Suprapubic skin (tissue), 4 donors: ENCODE data around the gene EIF4EBP2. TPM values are rescaled to one million over a fixed set of nuclear protein-coding genes. Genes with fewer than 3 reads are reported as not detected.

Source experiments
- DNase-seq, 2 donors: peaks; one replicate each; pipeline ENCODE4 v3.0.0-alpha.2; 2019; ENCODE audit warnings: low spot score in 2 of 2
- H3K27ac ChIP-seq: fragments of 200-600 bp; sonication (generic); one replicate; pipeline ENCODE4 v1.5.1; 2019
- H3K27me3 ChIP-seq: fragments of 200-600 bp; sonication (generic); one replicate; pipeline ENCODE4 v1.5.1; 2019
- H3K36me3 ChIP-seq: fragments of 200-600 bp; sonication (generic); one replicate; pipeline ENCODE4 v1.5.1; 2019
- H3K4me1 ChIP-seq: fragments of 200-600 bp; sonication (generic); one replicate; pipeline ENCODE4 v1.5.1; 2019
- H3K4me3 ChIP-seq: fragments of 200-600 bp; sonication (generic); one replicate; pipeline ENCODE4 v1.5.1; 2019; ENCODE audit warnings: mild to moderate bottlenecking
- H3K9me3 ChIP-seq: fragments of 200-600 bp; sonication (generic); one replicate; pipeline ENCODE4 v1.5.1; 2019
- CTCF ChIP-seq, 2 donors: fragments of 200-600 bp in 1 of 2; fragments of 450-650 bp in 1 of 2; sonication (generic) in 1 of 2; IDR thresholded peaks; one replicate each; pipeline ENCODE4 v1.5.1; 2016 to 2019; ENCODE audit warnings: antibody characterized with exemption in 2 of 2, mild to moderate bottlenecking in 1 of 2, moderate library complexity in 1 of 2
- EP300 ChIP-seq: sonication (generic); formaldehyde crosslinking; IDR thresholded peaks from one replicate; pipeline ENCODE4 v1.6.1; 2017; ENCODE audit warnings: antibody characterized with exemption
- POLR2A ChIP-seq, 2 donors: fragments of 450-650 bp; IDR thresholded peaks; one replicate each; pipeline ENCODE4 v1.6.1; 2017; ENCODE audit warnings: antibody characterized with exemption in 2 of 2, mild to moderate bottlenecking in 2 of 2, moderate library complexity in 2 of 2
- POLR2AphosphoS5 ChIP-seq, 3 donors: sonication (generic); formaldehyde crosslinking; IDR thresholded peaks; one replicate each; pipeline ENCODE4 v1.6.1; 2017; ENCODE audit warnings: antibody characterized with exemption in 3 of 3
- WGBS: methylation state at CpG from one replicate; pipeline ENCODE4 v1.1.5; 2018; 5-methylcytosine and 5-hydroxymethylcytosine counted together
- total RNA-seq, 4 donors: library from RNA; depleted of rRNA; stranded (reverse); fragments of >200 nt; gene quantifications; one replicate each; pipeline ENCODE4 v1.1.0, GENCODE V29; 2016

EIF4EBP2 gene
- total RNA-seq, 4 donors from 2014 or later = 71.7 to 91.6 (median 77.1) TPM

- H3K9me3 ChIP-seq = no peaks in the 10 kb centered on the region
- no peak overlapping the region for H3K4me3 ChIP-seq
- TF ChIP-seq EP300 = no peak
- no peak for TF ChIP-seq CTCF (IDR thresholded peaks at IDR 0.05)
- no peak for TF ChIP-seq POLR2A (IDR thresholded peaks at IDR 0.05)
- H3K4me1 ChIP-seq = no peaks in the 10 kb centered on the region
- no peaks in the 10 kb centered on the region for H3K36me3 ChIP-seq
- DNase-seq = no peak
- H3K27me3 ChIP-seq = no peaks in the 10 kb centered on the region
- H3K27ac ChIP-seq = no peak overlapping the region
- 64% methylated on average over 5 of the region's 5 CpGs for WGBS
Observed at GRCh38 chr10:70371846-70372245, 32.1 kb upstream of the EIF4EBP2 start.

- Histone ChIP-seq H3K36me3 (no peaks in the 10 kb centered on the region), H3K4me1 (no peaks in the 10 kb centered on the region), H3K27me3 (no peaks in the 10 kb centered on the region), H3K9me3 (peaks cover 4% of the 10 kb centered on the region), H3K27ac (no peak overlapping the region), H3K4me3 (no peak overlapping the region)
- 91% methylated on average over 9 of the region's 9 CpGs for WGBS
- no peak for DNase-seq
- TF ChIP-seq POLR2A (IDR thresholded peaks at IDR 0.05) (no peak), EP300 (no peak), POLR2AphosphoS5 (IDR thresholded peaks at IDR 0.05) (no peak), CTCF (IDR thresholded peaks at IDR 0.05) (no peak)
Observed at GRCh38 chr10:70374775-70375614, 28.9 kb upstream of the EIF4EBP2 start.

- Histone ChIP-seq H3K4me3 (no peak overlapping the region), H3K36me3 (no peaks in the 10 kb centered on the region), H3K27me3 (no peaks in the 10 kb centered on the region), H3K9me3 (peaks cover 4% of the 10 kb centered on the region), H3K4me1 (peaks cover 6% of the 10 kb centered on the region), H3K27ac (no peak overlapping the region)
- WGBS = 86% methylated on average over 14 of the region's 14 CpGs
- no peak for TF ChIP-seq EP300
- TF ChIP-seq POLR2AphosphoS5 (IDR thresholded peaks at IDR 0.05) = no peak
- TF ChIP-seq POLR2A (IDR thresholded peaks at IDR 0.05) = no peak
- TF ChIP-seq CTCF (IDR thresholded peaks at IDR 0.05) = no peak
- no peak for DNase-seq
Observed at GRCh38 chr10:70376436-70377378, 27.2 kb upstream of the EIF4EBP2 start.

- Histone ChIP-seq H3K27ac (no peak overlapping the region), H3K4me1 (peaks cover 18% of the 10 kb centered on the region), H3K27me3 (no peaks in the 10 kb centered on the region), H3K4me3 (no peak overlapping the region), H3K9me3 (peaks cover 4% of the 10 kb centered on the region), H3K36me3 (no peaks in the 10 kb centered on the region)
- no peak for DNase-seq
- no peak for TF ChIP-seq CTCF (IDR thresholded peaks at IDR 0.05)
- TF ChIP-seq EP300 = no peak
- no peak for TF ChIP-seq POLR2AphosphoS5 (IDR thresholded peaks at IDR 0.05)
- TF ChIP-seq POLR2A (IDR thresholded peaks at IDR 0.05) = no peak
- 52% methylated on average over 6 of the region's 6 CpGs for WGBS
Observed at GRCh38 chr10:70378122-70378521, 25.8 kb upstream of the EIF4EBP2 start.
